WTC11 (cell line): Measurements from ENCODE around the gene ZNF429. TPM values are rescaled to one million over a fixed set of nuclear protein-coding genes. Genes with fewer than 3 reads are reported as not detected.

Experiments used
- ATAC-seq: fragments of 200-7000 bp; cut with Tn5 transposase; 2 replicates; pipeline ENCODE4 v1.10.0; 2021; ENCODE audit warnings: mild to moderate bottlenecking, moderate library complexity
- CTCF ChIA-PET: fragments of 300-600 bp; sonication (Branson Sonifier 250); formaldehyde crosslinking; loops from one replicate; lab custom pipeline; 2021; ENCODE audit warnings: antibody characterized with exemption; lab: Charles Lee
- POLR2A ChIA-PET: fragments of 350-600 bp; sonication (Branson Sonifier 250); formaldehyde crosslinking; loops from one replicate; lab custom pipeline; 2021; ENCODE audit warnings: antibody characterized with exemption; lab: Charles Lee
- DNase-seq: peaks from one replicate; pipeline ENCODE4 v3.0.0; 2021; ENCODE audit warnings: low spot score
- H3K27ac Mint-ChIP-seq: 2 replicates; pipeline ENCODE4 v1.8.0; 2021; ENCODE audit warnings: mixed read lengths
- H3K27me3 Mint-ChIP-seq: 2 replicates; pipeline ENCODE4 v1.8.0; 2021; ENCODE audit warnings: low read depth, mild to moderate bottlenecking, moderate library complexity, mixed read lengths
- H3K36me3 Mint-ChIP-seq: 2 replicates; pipeline ENCODE4 v1.8.0; 2021; ENCODE audit warnings: mixed read lengths
- H3K4me1 Mint-ChIP-seq: 2 replicates; pipeline ENCODE4 v1.8.0; 2022; ENCODE audit warnings: mixed read lengths
- H3K4me3 Mint-ChIP-seq: 2 replicates; pipeline ENCODE4 v1.8.0; 2021; ENCODE audit warnings: mild to moderate bottlenecking, moderate library complexity, mixed read lengths
- H3K9me3 Mint-ChIP-seq: 2 replicates; pipeline ENCODE4 v1.8.0; 2021; ENCODE audit warnings: mixed read lengths
- AR ChIP-seq: fragments of 250-450 bp; sonication (Bioruptor Pico); IDR thresholded peaks from 2 replicates; pipeline ENCODE4 v1.9.0; 2021; ENCODE audit warnings: mild to moderate bottlenecking
- CBFB ChIP-seq: sonication (generic); formaldehyde crosslinking; IDR thresholded peaks from 2 replicates; pipeline ENCODE4 v1.8.1; 2022; ENCODE audit warnings: mild to moderate bottlenecking, low read depth, missing genetic modification reagents
- CDX4 ChIP-seq: fragments of 250-450 bp; sonication (Bioruptor Pico); IDR thresholded peaks from 2 replicates; pipeline ENCODE4 v1.9.0; 2021; ENCODE audit warnings: moderate library complexity, mild to moderate bottlenecking, inconsistent platforms, borderline replicate concordance
- E2F4 ChIP-seq: sonication (generic); formaldehyde crosslinking; IDR thresholded peaks from 2 replicates; pipeline ENCODE4 v1.8.1; 2022; ENCODE audit warnings: low read depth, mild to moderate bottlenecking, moderate library complexity, missing genetic modification reagents, borderline replicate concordance
- EMX1 ChIP-seq: fragments of 250-450 bp; sonication (Bioruptor Pico); IDR thresholded peaks from 2 replicates; pipeline ENCODE4 v1.8.0; 2021; ENCODE audit warnings: mild to moderate bottlenecking
- FOXP1 ChIP-seq: sonication (generic); formaldehyde crosslinking; IDR thresholded peaks from 2 replicates; pipeline ENCODE4 v1.8.0; 2022; ENCODE audit warnings: missing genetic modification reagents, mild to moderate bottlenecking, moderate library complexity, borderline replicate concordance
- FOXP4 ChIP-seq: sonication (generic); formaldehyde crosslinking; IDR thresholded peaks from 2 replicates; pipeline ENCODE4 v1.8.0; 2022; ENCODE audit warnings: mild to moderate bottlenecking, missing genetic modification reagents
- GABPB1 ChIP-seq: sonication (generic); formaldehyde crosslinking; IDR thresholded peaks from 2 replicates; pipeline ENCODE4 v1.8.1; 2023; ENCODE audit warnings: mild to moderate bottlenecking, missing genetic modification reagents
- IRF2 ChIP-seq: sonication (generic); formaldehyde crosslinking; IDR thresholded peaks from 2 replicates; pipeline ENCODE4 v1.8.0; 2022; ENCODE audit warnings: low read depth, missing genetic modification reagents, borderline replicate concordance
- KAT7 ChIP-seq: sonication (generic); formaldehyde crosslinking; IDR thresholded peaks from 2 replicates; pipeline ENCODE4 v1.8.1; 2023; ENCODE audit warnings: missing genetic modification reagents, mild to moderate bottlenecking, borderline replicate concordance
- MYBL2 ChIP-seq: sonication (generic); formaldehyde crosslinking; IDR thresholded peaks from 2 replicates; pipeline ENCODE4 v1.8.1; 2023; ENCODE audit warnings: mild to moderate bottlenecking, moderate library complexity, missing genetic modification reagents
- OVOL2 ChIP-seq: fragments of 250-450 bp; sonication (Bioruptor Pico); IDR thresholded peaks from 2 replicates; pipeline ENCODE4 v1.9.0; 2021; ENCODE audit warnings: mild to moderate bottlenecking, borderline replicate concordance
- RELA ChIP-seq: sonication (generic); formaldehyde crosslinking; IDR thresholded peaks from 2 replicates; pipeline ENCODE4 v1.8.1; 2022; ENCODE audit warnings: missing genetic modification reagents, mild to moderate bottlenecking, borderline replicate concordance
- SMAD3 ChIP-seq: sonication (generic); formaldehyde crosslinking; IDR thresholded peaks from 2 replicates; pipeline ENCODE4 v1.8.0; 2022; ENCODE audit warnings: missing genetic modification reagents, mild to moderate bottlenecking, borderline replicate concordance
- SP1 ChIP-seq: sonication (generic); formaldehyde crosslinking; conservative IDR thresholded peaks from 2 replicates; pipeline ENCODE4 v1.8.1; 2022; ENCODE audit warnings: missing genetic modification reagents
- STAT6 ChIP-seq: sonication (generic); formaldehyde crosslinking; conservative IDR thresholded peaks from 2 replicates; pipeline ENCODE4 v1.8.1; 2023; ENCODE audit warnings: mild to moderate bottlenecking, low read depth, missing genetic modification reagents, moderate library complexity
- TEAD1 ChIP-seq: sonication (generic); formaldehyde crosslinking; IDR thresholded peaks from 2 replicates; pipeline ENCODE4 v1.8.0; 2022; ENCODE audit warnings: mild to moderate bottlenecking, missing genetic modification reagents
- USF2 ChIP-seq: sonication (generic); formaldehyde crosslinking; IDR thresholded peaks from 2 replicates; pipeline ENCODE4 v1.8.1; 2023; ENCODE audit warnings: mild to moderate bottlenecking, missing genetic modification reagents, moderate library complexity
- ZBTB43 ChIP-seq: sonication (generic); formaldehyde crosslinking; IDR thresholded peaks from 2 replicates; pipeline ENCODE4 v1.8.1; 2023; ENCODE audit warnings: mild to moderate bottlenecking, missing genetic modification reagents
- ZNF232 ChIP-seq: sonication (generic); formaldehyde crosslinking; IDR thresholded peaks from 2 replicates; pipeline ENCODE4 v1.8.0; 2022; ENCODE audit warnings: mild to moderate bottlenecking, missing genetic modification reagents
- ZNF263 ChIP-seq: sonication (generic); formaldehyde crosslinking; IDR thresholded peaks from 2 replicates; pipeline ENCODE4 v1.8.1; 2022; ENCODE audit warnings: low read depth, mild to moderate bottlenecking, moderate library complexity, missing genetic modification reagents
- ZNF317 ChIP-seq: sonication (generic); formaldehyde crosslinking; IDR thresholded peaks from 2 replicates; pipeline ENCODE4 v1.8.1; 2023; ENCODE audit warnings: low read depth, mild to moderate bottlenecking, moderate library complexity, missing genetic modification reagents, borderline replicate concordance
- ZNF425 ChIP-seq: fragments of 250-450 bp; sonication (Bioruptor Pico); conservative IDR thresholded peaks from 2 replicates; pipeline ENCODE4 v1.9.0; 2021; ENCODE audit warnings: mild to moderate bottlenecking
- total RNA-seq: library from RNA; stranded (reverse); gene quantifications from 3 replicates; pipeline ENCODE4 v1.2.3, GENCODE V29; 2021

The ZNF429 gene
- total RNA-seq, 1 experiment from 2014 or later = 9.2 TPM

- TF ChIP-seq ZNF425 (CRISPR knock-in tag) = no peak
- no peak for TF ChIP-seq ZNF232
- TF ChIP-seq TEAD1 (CRISPR knock-in tag) = no peak
- TF ChIP-seq USF2 = no peak
- no peak for TF ChIP-seq EMX1
- TF ChIP-seq RELA = no peak
- TF ChIP-seq SMAD3 (CRISPR knock-in tag) = no peak
Observed at GRCh38 chr19:21496876-21497275, 8.5 kb upstream of the ZNF429 start (continued).

GRCh38 chr19:21498651-21499050, 6.8 kb upstream of the ZNF429 start:
- Mint-ChIP-seq H3K4me3 (no peak overlapping the region), H3K27me3 (no peaks in the 10 kb centered on the region; the same call in 1 of the 2 replicates), H3K9me3 (peaks cover 61% of the 10 kb centered on the region), H3K36me3 (peaks cover 61% of the 10 kb centered on the region), H3K27ac (no peak overlapping the region), H3K4me1 (no peaks in the 10 kb centered on the region)
- ChIA-PET CTCF (no interaction called here), POLR2A (no interaction called here)
- no peak for ATAC-seq
- DNase-seq = no peak
- TF ChIP-seq E2F4 (CRISPR knock-in tag) (no peak), KAT7 (CRISPR knock-in tag) (no peak), ZBTB43 (CRISPR knock-in tag) (no peak), ZNF317 (CRISPR knock-in tag) (no peak), GABPB1 (no peak), ZNF263 (CRISPR knock-in tag) (no peak), EMX1 (no peak), MYBL2 (CRISPR knock-in tag) (no peak), STAT6 (CRISPR knock-in tag) (no peak), CBFB (no peak), IRF2 (CRISPR knock-in tag) (no peak), AR (no peak), SP1 (CRISPR knock-in tag) (no peak), CDX4 (CRISPR knock-in tag) (no peak), FOXP1 (CRISPR knock-in tag) (no peak), FOXP4 (CRISPR knock-in tag) (no peak), OVOL2 (CRISPR knock-in tag) (no peak)
